ENCODE results near the gene DAD1. TPM values are rescaled to one million over a fixed set of nuclear protein-coding genes. Genes with fewer than 3 reads are reported as not detected.
A peak's percentile ranks its signal among the peaks of the same experiment; 100 is the strongest.

The DAD1 gene
- total RNA-seq, 2 donors from 2014 or later, result 147 to 221 TPM

DNA sequence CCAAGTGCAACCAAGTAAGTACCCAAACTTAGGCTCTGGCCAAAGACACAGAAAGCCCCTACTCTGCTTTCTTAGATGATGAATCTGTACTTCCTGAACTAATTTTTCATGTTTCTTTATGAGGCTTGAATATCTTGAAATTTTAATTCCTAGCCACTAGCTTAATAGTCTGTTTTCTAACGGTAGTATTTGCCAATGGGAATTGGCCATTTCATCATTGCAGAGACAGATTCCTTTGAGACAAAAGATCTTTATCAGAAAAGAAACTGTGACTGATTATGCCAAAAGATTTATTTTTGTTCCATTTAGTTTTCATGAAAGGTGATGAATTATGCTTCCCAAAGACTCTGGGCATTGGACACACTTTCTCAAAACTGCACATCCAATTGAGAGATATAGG lies 48.7 kb downstream of the DAD1 start:
- Mint-ChIP-seq H3K4me1 (ENCODE audit: low read depth in 2 of 2) (peaks cover 46 to 80% of the 10 kb centered on the region in 2 donors), H3K27ac (peak overlapping the region; percentile 56 to 98), H3K27me3 (no peaks in the 10 kb centered on the region), H3K4me3 (peak overlapping the region; percentile 72), H3K36me3 (peaks cover 20% of the 10 kb centered on the region), H3K9me3 (no peaks in the 10 kb centered on the region)
- no peak for DNase-seq (ENCODE audit: low spot score)
- no peak for ATAC-seq

DNA sequence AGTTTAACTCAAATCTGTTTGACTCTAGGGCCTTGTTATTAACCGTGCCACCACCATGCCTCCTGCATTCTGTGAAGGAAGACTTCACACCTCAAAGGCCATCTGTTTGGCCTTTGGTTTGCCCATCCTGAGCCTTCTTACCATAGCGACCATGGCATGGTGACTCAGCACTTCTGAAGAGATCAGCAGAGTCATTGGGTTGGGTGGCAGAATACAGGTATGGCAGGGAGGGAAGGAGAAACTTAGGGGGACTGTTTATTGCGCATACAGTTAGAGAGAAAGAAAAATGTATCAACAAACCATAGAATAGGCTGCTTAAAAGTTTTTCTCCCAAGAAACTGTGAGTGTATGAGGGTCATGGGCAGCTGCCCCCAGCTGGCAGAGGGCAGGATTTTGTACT lies 49.2 kb downstream of the DAD1 start:
- Mint-ChIP-seq H3K27me3 (no peaks in the 10 kb centered on the region), H3K27ac (peak overlapping the region; percentile 56 to 98), H3K36me3 (peaks cover 20% of the 10 kb centered on the region), H3K4me1 (ENCODE audit: low read depth in 2 of 2) (peaks cover 43 to 81% of the 10 kb centered on the region in 2 donors), H3K9me3 (no peaks in the 10 kb centered on the region), H3K4me3 (peak overlapping the region; percentile 72)
- ATAC-seq, result no peak
- DNase-seq (ENCODE audit: low spot score), result no peak

DNA sequence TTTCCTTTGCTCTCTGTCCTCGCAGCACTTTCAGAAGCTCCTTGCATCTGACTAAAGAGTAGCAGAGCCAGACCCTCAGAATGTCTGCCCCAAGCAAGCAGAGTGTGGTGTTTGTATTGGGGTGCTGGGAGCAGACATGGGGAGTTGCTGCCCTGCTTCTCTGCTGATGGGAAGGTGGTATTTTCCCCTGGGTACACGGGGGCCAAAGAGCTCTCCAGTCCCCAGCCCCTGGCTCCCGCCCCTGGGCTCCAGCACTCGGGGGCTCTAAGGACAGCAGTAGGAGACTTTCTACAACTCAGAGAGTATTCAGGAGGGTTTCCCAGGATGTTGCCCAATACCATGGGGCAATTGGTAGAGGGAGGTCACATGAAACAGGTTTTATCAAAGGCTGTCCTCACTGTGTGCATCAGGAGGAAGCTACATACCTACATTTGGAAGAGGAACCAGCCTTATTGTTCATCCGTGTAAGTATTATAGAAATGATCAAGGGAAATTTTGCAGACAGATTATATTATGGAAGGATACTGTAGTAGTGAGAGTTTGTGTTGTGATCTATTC lies 50.3 kb downstream of the DAD1 start:
- Mint-ChIP-seq H3K27me3 (no peaks in the 10 kb centered on the region), H3K9me3 (no peaks in the 10 kb centered on the region), H3K27ac (peak overlapping the region; percentile 56 to 98), H3K4me1 (ENCODE audit: low read depth in 2 of 2) (peaks cover 40 to 79% of the 10 kb centered on the region in 2 donors), H3K36me3 (peaks cover 14% of the 10 kb centered on the region), H3K4me3 (peak overlapping the region; percentile 72)
- ATAC-seq (no peak), DNase-seq (ENCODE audit: low spot score) (no peak)

DNA sequence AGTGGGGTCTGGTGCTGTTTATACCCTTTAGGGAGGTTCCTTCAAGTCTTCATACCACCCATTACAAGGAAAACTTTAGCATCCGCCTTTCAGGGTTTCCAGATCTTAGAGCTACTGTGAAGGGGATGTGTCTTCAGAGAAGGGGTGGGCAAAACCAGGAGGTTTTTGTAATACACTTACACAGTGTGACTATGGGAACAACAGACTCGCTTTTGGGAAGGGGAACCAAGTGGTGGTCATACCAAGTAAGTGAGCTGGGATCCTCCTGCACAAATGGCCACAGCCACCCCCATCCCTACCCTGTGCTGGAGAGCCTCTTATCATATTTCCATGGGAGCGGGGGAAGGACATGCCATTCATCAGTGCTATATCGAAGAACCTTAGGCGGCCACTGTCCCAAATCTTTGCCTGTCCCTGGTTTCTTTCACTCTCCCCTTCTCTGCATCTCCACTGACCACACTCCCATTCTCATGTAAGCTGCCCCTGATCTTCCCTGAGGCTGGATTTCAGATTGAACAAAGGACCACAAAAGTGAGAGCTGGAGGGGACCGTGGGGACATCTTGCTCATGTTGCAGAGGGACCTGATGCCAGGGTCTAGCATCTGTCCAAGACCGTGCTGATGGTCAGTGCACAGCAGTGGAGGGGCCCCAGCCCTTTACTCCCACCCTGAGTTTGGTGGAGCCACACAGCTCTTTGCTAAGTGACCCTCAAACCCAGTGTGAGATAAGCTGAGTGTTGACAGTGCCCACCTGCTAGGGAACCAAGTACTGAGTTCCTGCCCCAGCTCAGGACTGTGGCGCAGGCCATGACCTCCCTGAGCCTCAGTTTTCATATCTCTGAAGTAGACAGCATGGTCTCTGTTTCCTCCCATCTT lies 51.4 kb downstream of the DAD1 start:
- peak overlapping the region; percentile 56 to 98 for H3K27ac Mint-ChIP-seq
- peaks cover 20% of the 10 kb centered on the region for H3K36me3 Mint-ChIP-seq
- H3K4me3 Mint-ChIP-seq, result peak overlapping the region; percentile 72
- H3K4me1 Mint-ChIP-seq (ENCODE audit: low read depth in 2 of 2), result peaks cover 44 to 81% of the 10 kb centered on the region in 2 donors
- ATAC-seq, result peak in 1 of 2 donors; percentile 17
- H3K27me3 Mint-ChIP-seq, result no peaks in the 10 kb centered on the region
- H3K9me3 Mint-ChIP-seq, result no peaks in the 10 kb centered on the region
- no peak for DNase-seq (ENCODE audit: low spot score)

DNA sequence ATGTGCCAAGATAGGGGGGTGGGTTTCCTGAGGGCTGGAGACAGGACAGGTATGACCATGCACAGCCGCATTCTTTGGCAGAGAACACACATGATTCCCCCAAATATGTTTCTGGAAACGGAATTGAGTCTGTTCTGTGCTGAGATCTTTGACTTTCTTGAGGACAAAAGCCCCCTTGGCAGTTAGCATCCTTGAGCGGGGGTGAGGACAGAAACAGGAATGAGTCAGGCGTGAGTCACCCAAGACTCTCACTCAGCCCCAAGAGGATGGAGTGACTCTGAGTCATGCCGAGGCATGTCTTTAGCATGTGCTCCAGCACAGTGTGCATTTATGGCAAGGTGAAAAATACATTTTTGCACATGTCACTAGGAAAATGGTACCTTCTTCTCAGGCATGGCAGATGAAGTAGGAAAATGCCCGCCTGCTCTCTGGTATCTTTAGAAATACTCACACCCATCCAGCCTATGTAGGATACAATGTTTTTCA lies 52.1 kb downstream of the DAD1 start:
- H3K36me3 Mint-ChIP-seq, result peaks cover 23% of the 10 kb centered on the region
- no peaks in the 10 kb centered on the region for H3K9me3 Mint-ChIP-seq
- peaks cover 49 to 83% of the 10 kb centered on the region in 2 donors for H3K4me1 Mint-ChIP-seq (ENCODE audit: low read depth in 2 of 2)
- peak overlapping the region; percentile 72 for H3K4me3 Mint-ChIP-seq
- H3K27ac Mint-ChIP-seq, result peak overlapping the region; percentile 56 to 98
- ATAC-seq (peak; percentile 100), DNase-seq (ENCODE audit: low spot score) (peak; percentile 87)
- H3K27me3 Mint-ChIP-seq, result no peaks in the 10 kb centered on the region

DNA sequence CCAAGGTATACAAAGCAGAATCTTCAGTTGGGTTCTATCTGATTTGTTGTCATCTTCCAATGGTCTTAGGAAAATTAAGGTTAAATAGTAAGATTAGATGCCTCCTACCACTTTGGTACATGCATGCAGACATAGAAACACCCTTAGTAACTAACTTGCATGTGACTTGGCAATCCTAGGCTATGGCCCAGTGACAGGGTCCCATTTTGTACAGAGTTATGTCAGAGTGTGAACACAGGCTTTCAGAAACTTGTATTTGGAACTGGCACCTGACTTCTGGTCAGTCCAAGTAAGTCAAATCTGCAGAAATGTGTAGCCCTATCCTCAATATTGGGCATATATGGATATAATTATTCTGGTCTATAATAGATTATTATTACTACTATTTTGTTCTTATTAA lies 53.1 kb downstream of the DAD1 start:
- H3K27me3 Mint-ChIP-seq, result no peaks in the 10 kb centered on the region
- DNase-seq (ENCODE audit: low spot score) (no peak), ATAC-seq (no peak)
- H3K27ac Mint-ChIP-seq, result peak overlapping the region in 1 of 2 donors; percentile 98
- peaks cover 17% of the 10 kb centered on the region for H3K36me3 Mint-ChIP-seq
- H3K4me1 Mint-ChIP-seq (ENCODE audit: low read depth in 2 of 2), result peaks cover 59 to 84% of the 10 kb centered on the region in 2 donors
- no peak overlapping the region for H3K4me3 Mint-ChIP-seq
- H3K9me3 Mint-ChIP-seq, result no peaks in the 10 kb centered on the region

DNA sequence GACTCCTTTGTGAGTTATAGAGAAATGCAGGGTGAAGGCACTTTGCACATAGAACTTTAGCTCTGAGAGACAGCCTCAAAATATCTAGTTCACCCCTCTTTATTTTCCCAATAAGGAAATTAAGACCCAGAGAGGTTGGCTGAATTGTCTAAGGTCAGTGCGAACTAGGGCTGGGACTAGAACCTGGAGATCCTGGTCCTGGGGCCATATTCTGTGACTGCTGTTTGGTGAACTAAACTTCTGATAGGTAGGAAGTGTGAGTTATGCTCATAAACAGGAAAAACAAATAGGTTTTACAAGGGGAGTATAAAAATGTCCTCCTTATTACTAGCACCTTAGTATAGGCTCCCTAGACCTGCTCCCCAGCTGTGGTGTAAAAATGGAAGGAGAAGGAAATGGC lies 53.9 kb downstream of the DAD1 start:
- peaks cover 58 to 83% of the 10 kb centered on the region in 2 donors for H3K4me1 Mint-ChIP-seq (ENCODE audit: low read depth in 2 of 2)
- ATAC-seq (no peak), DNase-seq (ENCODE audit: low spot score) (no peak)
- peak overlapping the region; percentile 10 for H3K4me3 Mint-ChIP-seq
- peaks cover 16% of the 10 kb centered on the region for H3K36me3 Mint-ChIP-seq
- peak overlapping the region; percentile 73 to 88 for H3K27ac Mint-ChIP-seq
- no peaks in the 10 kb centered on the region for H3K9me3 Mint-ChIP-seq
- no peaks in the 10 kb centered on the region for H3K27me3 Mint-ChIP-seq

DNA sequence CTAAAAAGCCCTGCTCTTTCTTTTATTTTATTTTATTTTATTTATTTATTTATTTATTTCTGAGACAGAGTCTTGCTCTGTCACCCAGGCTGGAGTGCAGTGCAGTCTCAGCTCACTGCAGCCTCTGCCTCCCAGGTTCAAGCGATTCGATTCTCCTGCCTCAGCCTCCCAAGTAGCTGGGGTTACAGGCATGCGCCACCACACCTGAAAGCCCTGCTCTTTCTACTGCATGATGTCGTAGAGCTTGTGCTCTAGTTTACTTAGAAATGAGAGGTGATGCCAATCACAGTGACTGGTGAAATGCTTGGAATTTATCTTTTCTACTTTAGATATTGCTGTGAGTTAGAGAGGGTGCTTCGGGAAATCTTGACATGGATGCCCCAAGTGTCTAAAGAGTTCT lies 54.5 kb downstream of the DAD1 start:
- peaks cover 13% of the 10 kb centered on the region for H3K36me3 Mint-ChIP-seq
- H3K4me3 Mint-ChIP-seq, result peak overlapping the region; percentile 10
- no peaks in the 10 kb centered on the region for H3K9me3 Mint-ChIP-seq
- ATAC-seq, result no peak
- peak overlapping the region; percentile 73 to 88 for H3K27ac Mint-ChIP-seq
- no peaks in the 10 kb centered on the region for H3K27me3 Mint-ChIP-seq
- peaks cover 56 to 81% of the 10 kb centered on the region in 2 donors for H3K4me1 Mint-ChIP-seq (ENCODE audit: low read depth in 2 of 2)
- DNase-seq (ENCODE audit: low spot score), result no peak

DNA sequence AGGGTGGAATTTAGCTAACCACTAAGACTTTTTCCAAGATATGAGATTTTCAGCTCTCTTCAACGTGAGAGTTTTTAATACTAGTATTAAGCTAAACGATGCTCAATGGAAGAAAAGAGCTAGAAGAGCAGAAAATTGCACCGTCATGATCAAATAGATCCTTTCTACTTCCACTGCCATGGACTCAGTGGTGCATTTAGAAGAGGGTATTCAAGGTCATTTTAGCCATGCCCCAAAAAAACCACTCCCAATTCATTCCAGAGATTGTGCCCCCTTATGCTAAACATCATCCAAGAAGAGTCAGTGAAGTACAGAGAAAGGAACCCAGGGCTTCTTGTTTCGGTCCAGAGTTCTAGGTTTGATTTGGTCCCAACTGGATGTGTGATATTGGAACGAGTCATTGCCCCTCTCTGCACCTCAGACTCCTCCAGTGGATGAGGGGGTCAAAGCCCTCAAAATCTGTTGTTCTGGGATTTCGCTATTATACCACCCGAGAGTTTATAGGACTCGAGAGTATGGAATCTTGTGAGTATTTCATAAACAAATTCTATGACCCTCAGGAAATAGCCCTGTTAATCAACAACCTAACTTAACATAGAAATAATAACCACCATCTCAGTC lies 55.2 kb downstream of the DAD1 start:
- Mint-ChIP-seq H3K9me3 (no peaks in the 10 kb centered on the region), H3K4me3 (peak overlapping the region; percentile 79), H3K36me3 (peaks cover 13% of the 10 kb centered on the region), H3K27me3 (no peaks in the 10 kb centered on the region), H3K27ac (peak overlapping the region; percentile 73 to 88), H3K4me1 (ENCODE audit: low read depth in 2 of 2) (peaks cover 50 to 81% of the 10 kb centered on the region in 2 donors)
- no peak for DNase-seq (ENCODE audit: low spot score)
- ATAC-seq, result no peak

DNA sequence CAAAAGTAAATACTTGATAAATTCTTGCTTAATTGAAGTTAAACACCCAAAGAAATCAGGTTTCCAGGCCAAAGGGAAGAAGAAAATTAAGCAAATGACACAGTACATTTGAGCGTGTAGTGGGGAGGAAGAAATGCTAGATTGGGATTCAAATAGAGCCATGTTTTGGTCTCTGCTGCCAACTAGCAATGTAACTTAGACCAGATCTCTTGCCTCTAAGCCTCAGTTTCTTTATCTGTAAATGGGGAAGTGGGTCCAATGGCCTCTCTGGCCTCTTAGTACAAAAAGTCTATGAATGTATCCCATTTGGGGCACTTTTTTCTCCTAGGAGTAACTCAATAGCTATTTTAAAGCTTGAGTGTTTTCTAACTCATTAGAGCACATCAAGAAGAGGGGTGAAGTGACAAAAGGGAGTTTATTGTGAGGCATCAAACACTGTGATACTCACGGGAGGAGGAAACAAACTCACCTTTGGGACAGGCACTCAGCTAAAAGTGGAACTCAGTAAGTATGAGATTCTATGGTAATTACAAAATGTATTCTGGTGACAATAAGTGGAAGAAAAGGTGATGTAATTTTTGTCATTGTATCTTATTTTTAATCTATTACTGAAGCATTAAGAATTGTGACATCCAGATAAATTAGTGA lies 55.8 kb downstream of the DAD1 start:
- Mint-ChIP-seq H3K36me3 (peaks cover 13% of the 10 kb centered on the region), H3K27ac (peak overlapping the region; percentile 73 to 88), H3K4me3 (peak overlapping the region; percentile 79), H3K9me3 (no peaks in the 10 kb centered on the region), H3K27me3 (no peaks in the 10 kb centered on the region), H3K4me1 (ENCODE audit: low read depth in 2 of 2) (peaks cover 45 to 81% of the 10 kb centered on the region in 2 donors)
- ATAC-seq, result no peak
- no peak for DNase-seq (ENCODE audit: low spot score)

DNA sequence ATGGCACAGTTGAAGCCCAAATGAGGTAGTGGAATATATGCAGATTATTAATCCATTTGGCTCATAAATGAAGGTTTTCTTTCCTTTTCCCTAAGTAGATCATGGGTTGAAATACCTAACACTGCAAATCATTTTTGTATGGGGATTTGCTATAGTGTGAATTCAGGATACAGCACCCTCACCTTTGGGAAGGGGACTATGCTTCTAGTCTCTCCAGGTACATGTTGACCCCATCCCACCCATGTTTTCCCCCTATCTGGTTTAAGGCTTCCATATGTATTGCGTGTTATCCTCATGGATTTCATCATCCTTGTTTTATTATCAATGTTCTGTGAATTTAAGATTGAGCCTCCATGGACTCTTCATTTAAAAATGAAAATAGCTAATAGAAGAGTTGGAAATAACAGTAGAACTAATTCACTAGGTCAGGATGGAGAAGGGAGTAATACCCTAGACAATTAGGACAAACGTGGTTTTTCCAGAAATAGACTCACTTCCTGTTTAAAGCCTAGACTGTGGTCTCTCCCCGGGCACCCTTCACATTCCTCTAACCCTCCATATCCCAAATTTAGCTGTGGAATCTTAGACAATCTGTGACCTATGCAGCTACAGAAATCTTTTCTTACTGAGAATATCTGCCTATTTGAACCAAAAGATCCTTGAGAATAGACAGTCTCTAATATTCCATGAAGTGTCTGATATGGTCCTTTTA lies 56.5 kb downstream of the DAD1 start:
- H3K36me3 Mint-ChIP-seq, result peaks cover 13% of the 10 kb centered on the region
- no peaks in the 10 kb centered on the region for H3K9me3 Mint-ChIP-seq
- H3K27me3 Mint-ChIP-seq, result no peaks in the 10 kb centered on the region
- H3K27ac Mint-ChIP-seq, result peak overlapping the region; percentile 73 to 88
- DNase-seq (ENCODE audit: low spot score) (no peak), ATAC-seq (no peak)
- H3K4me3 Mint-ChIP-seq, result peak overlapping the region; percentile 79
- peaks cover 38 to 78% of the 10 kb centered on the region in 2 donors for H3K4me1 Mint-ChIP-seq (ENCODE audit: low read depth in 2 of 2)

DNA sequence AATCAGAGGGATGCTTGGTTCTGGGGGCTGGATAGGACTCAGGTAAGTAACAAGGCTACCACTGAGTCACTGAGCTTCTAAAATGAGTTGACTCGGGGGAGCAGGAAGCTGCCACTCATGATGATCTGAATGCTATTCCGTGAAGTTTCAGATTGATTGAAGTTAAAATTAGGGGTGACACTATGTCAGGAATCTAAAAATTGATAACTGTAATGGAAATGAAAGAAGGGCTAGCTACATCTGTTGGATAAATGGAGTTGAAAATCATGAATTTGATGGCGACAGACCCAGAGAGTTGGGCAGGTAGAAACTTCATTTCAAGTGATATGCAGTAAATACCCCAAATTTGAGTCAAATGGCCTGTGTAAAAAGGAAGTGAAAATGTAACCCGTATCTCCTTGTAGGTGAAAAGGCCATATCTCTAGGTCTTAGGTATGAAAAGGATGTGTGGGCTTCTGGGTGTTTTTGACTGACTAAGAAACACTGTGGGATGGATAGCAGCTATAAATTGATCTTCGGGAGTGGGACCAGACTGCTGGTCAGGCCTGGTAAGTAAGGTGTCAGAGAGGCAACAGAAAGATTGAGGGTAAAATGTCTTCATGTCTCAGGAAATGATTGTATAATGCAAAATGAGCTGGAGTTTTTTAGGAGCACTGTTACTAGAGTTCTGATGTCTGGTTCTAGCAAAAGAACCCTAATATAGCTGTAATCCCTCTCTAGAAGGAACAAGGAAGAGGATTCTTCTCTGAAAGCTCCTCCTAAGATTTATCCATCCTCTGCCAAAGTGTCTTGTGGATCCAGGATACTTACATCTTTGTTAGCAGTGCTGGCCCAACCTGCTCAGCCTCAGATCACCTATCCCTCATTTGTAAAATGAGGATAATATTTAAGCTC lies 57.3 kb downstream of the DAD1 start:
- Mint-ChIP-seq H3K36me3 (peaks cover 13% of the 10 kb centered on the region), H3K27ac (peak overlapping the region; percentile 73 to 88), H3K27me3 (no peaks in the 10 kb centered on the region), H3K4me3 (peak overlapping the region; percentile 79), H3K4me1 (ENCODE audit: low read depth in 2 of 2) (peaks cover 30 to 75% of the 10 kb centered on the region in 2 donors), H3K9me3 (no peaks in the 10 kb centered on the region)
- DNase-seq (ENCODE audit: low spot score), result no peak
- peak; percentile 56 to 85 for ATAC-seq

All from natural killer cell treated with Interleukin-12 subunit alpha and Interleukin-12 subunit beta and Interleukin-15 and Interleukin-18, amount 100 ng/mL, for 72 hours (primary cell).